PC-9 (cell line): ENCODE results near the gene SLC18A3.

Experiments used
- EZH2 ChIP-seq: fragments of 200-600 bp; sonication (generic); IDR thresholded peaks from 2 replicates; pipeline ENCODE4 v1.8.0; 2017; ENCODE audit warnings: antibody characterized with exemption, low read depth
- TF ChIP-seq, protein P1 (sequence below): fragments of 200-600 bp; sonication (generic); conservative IDR thresholded peaks from 2 replicates; pipeline ENCODE4 v1.6.1; 2017; ENCODE audit warnings: mixed run types, antibody characterized with exemption, mild to moderate bottlenecking, moderate library complexity

DNA sequence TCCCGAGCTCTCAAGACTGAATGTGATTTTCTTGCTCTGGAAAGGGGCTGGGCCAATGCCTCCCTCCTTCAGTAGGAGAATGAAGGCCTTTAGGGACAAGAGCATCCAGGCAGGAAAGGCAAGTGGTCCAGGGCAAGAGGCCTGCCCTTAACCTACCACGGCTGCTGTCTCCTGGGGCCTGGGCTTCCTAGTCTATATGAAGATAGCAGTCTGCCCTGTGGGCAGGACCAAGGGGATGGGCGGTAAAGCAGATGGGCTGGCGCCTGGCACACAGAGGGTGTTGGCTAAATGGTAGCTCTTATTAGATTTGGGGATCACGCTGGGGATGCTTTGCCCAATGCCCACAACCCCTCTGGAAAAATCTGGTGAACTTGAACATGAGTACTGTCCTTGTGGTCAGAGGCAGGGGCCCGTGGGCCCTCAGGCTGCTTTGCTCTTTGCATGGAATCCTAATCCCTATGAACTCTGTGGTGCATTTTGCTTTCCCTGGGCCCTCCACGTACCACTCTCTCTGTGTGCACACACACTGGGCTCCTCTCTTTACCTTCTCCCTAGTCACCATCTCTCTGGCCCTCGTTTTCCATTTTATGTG lies 24.1 kb downstream of the SLC18A3 start:
- TF ChIP-seq, protein P1, sequence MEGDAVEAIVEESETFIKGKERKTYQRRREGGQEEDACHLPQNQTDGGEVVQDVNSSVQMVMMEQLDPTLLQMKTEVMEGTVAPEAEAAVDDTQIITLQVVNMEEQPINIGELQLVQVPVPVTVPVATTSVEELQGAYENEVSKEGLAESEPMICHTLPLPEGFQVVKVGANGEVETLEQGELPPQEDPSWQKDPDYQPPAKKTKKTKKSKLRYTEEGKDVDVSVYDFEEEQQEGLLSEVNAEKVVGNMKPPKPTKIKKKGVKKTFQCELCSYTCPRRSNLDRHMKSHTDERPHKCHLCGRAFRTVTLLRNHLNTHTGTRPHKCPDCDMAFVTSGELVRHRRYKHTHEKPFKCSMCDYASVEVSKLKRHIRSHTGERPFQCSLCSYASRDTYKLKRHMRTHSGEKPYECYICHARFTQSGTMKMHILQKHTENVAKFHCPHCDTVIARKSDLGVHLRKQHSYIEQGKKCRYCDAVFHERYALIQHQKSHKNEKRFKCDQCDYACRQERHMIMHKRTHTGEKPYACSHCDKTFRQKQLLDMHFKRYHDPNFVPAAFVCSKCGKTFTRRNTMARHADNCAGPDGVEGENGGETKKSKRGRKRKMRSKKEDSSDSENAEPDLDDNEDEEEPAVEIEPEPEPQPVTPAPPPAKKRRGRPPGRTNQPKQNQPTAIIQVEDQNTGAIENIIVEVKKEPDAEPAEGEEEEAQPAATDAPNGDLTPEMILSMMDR = no peak
- no peak for TF ChIP-seq EZH2
